SKM-1 (cell line): ENCODE measurements around the gene PBX3.
A peak's percentile ranks its signal among the peaks of the same experiment; 100 is the strongest.

Experiments used
- DNase-seq: peaks from one replicate; lab custom pipeline; 2025; ENCODE audit not compliant: unreplicated experiment; lab: John Stamatoyannopoulos, UW

The PBX3 gene

GRCh38 chr9:125747053-125747764 is at the start of gene PBX3:
PBX3 (plus strand) TSS chr9:125747373.
- DNase-seq = no peak

- no peak for DNase-seq
These were observed 47.3 kb upstream of the PBX3 start for GRCh38 chr9:125699870-125700269.

GRCh38 chr9:125700791-125701190 is 46.4 kb upstream of the PBX3 start:
- no peak for DNase-seq

- no peak for DNase-seq
These were observed 45.8 kb upstream of the PBX3 start for GRCh38 chr9:125701351-125701750.

- no peak for DNase-seq
These were observed 43.5 kb upstream of the PBX3 start for GRCh38 chr9:125703662-125704061.

- no peak for DNase-seq
These were observed 41.3 kb upstream of the PBX3 start for GRCh38 chr9:125705893-125706292.

GRCh38 chr9:125706651-125707471 is 40.3 kb upstream of the PBX3 start, which contains the start of gene MAPKAP1:
MAPKAP1 (minus strand) TSS chr9:125707208; CDS start chr9:125672574, 34,634 bp downstream.
- DNase-seq = peak; percentile 89

GRCh38 chr9:125707472-125707804 is 39.7 kb upstream of the PBX3 start:
- no peak for DNase-seq

GRCh38 chr9:125726456-125727132 is 20.6 kb upstream of the PBX3 start:
- DNase-seq = no peak

- no peak for DNase-seq
These were observed 17.0 kb upstream of the PBX3 start for GRCh38 chr9:125730168-125730567.

- DNase-seq = no peak
These were observed 14.6 kb upstream of the PBX3 start for GRCh38 chr9:125732562-125732961.

- no peak for DNase-seq
These were observed 7.7 kb upstream of the PBX3 start for GRCh38 chr9:125739436-125739835.

- no peak for DNase-seq
These were observed 4.5 kb upstream of the PBX3 start for GRCh38 chr9:125742657-125743056.

- no peak for DNase-seq
These were observed 3.3 kb upstream of the PBX3 start for GRCh38 chr9:125743682-125744428.

GRCh38 chr9:125744616-125745015 is 2.6 kb upstream of the PBX3 start:
- no peak for DNase-seq

- no peak for DNase-seq
These were observed 2.2 kb upstream of the PBX3 start for GRCh38 chr9:125745018-125745417.

GRCh38 chr9:125745682-125746016 is 1.5 kb upstream of the PBX3 start:
- no peak for DNase-seq

GRCh38 chr9:125746017-125746773 is 978 bp upstream of the PBX3 start:
- DNase-seq = peak; percentile 86

- no peak for DNase-seq
These were observed 460 bp upstream of the PBX3 start for GRCh38 chr9:125746774-125747052.

- no peak for DNase-seq
These were observed 732 bp downstream of the PBX3 start for GRCh38 chr9:125747765-125748445.
